C4-2B (cell line): ENCODE measurements around the gene TMEM39B.

Experiments used
- CTCF ChIP-seq: fragments of 450-650 bp; conservative IDR thresholded peaks from 2 replicates; pipeline ENCODE4 v1.5.1; 2017; ENCODE audit warnings: mild to moderate bottlenecking
- ZFX ChIP-seq: fragments of 450-650 bp; IDR thresholded peaks from 2 replicates; pipeline ENCODE4 v1.6.1; 2017

GRCh38 chr1:32142446-32143301 lies 69.9 kb downstream of the TMEM39B start:
- TF ChIP-seq CTCF (no peak), ZFX (no peak)
